SK-N-SH (cell line): Measurements from ENCODE around the gene SPO11. TPM values are rescaled to one million over a fixed set of nuclear protein-coding genes. Genes with fewer than 3 reads are reported as not detected.

Source experiments
- CTCF ChIA-PET: fragments of 300-600, 350-600 bp; formaldehyde crosslinking; extraction: SDS; loops from one replicate; lab custom pipeline; 2021; lab: Yijun Ruan, JAX
- POLR2A ChIA-PET: fragments of 350-600 bp; sonication (Branson Sonifier 250); formaldehyde crosslinking; extraction: SDS; loops from one replicate; lab custom pipeline; 2020; ENCODE audit warnings: antibody characterized with exemption, inconsistent platforms; lab: Yijun Ruan, JAX
- DNase-seq: peaks from one replicate; pipeline ENCODE4 v3.0.0; 2012
- H2AFZ ChIP-seq: fragments of 200-600 bp; sonication (generic); 2 replicates; pipeline ENCODE4 v1.8.1; 2016; ENCODE audit warnings: antibody characterized with exemption, mild to moderate bottlenecking, low read depth
- H3F3A ChIP-seq: fragments of 200-600 bp; sonication (generic); replicated peaks from 2 replicates; pipeline ENCODE3; 2016; ENCODE audit warnings: antibody characterized with exemption, mild to moderate bottlenecking; ENCODE audit not compliant: insufficient read depth
- H3K27ac ChIP-seq, 2 experiments: fragments of 200-500 bp in 1 of 2; fragments of 200-600 bp in 1 of 2; sonication (Bioruptor generic) in 1 of 2; sonication (generic), shearing (Covaris generic) in 1 of 2; 2 replicates each; pipeline versions ENCODE4 v1.5.1 to v1.6.1; 2014 to 2016; ENCODE audit warnings: low read depth in 2 of 2, inconsistent platforms in 1 of 2, low read length in 1 of 2, mild to moderate bottlenecking in 1 of 2, mixed read lengths in 1 of 2
- H3K27me3 ChIP-seq: fragments of 200-600 bp; sonication (generic), shearing (Covaris generic); 2 replicates; pipeline ENCODE4 v1.6.1; 2016; ENCODE audit warnings: mixed run types; ENCODE audit not compliant: insufficient read depth
- H3K36me3 ChIP-seq, 2 experiments: fragments of 200-500 bp in 1 of 2; fragments of 200-600 bp in 1 of 2; sonication (Bioruptor generic) in 1 of 2; sonication (generic) in 1 of 2; replicated peaks in 1 of 2; 2 replicates each; pipeline versions ENCODE3 to v1.5.1; 2014 to 2016; ENCODE audit warnings: low read length in 1 of 2, mild to moderate bottlenecking in 1 of 2; ENCODE audit not compliant: insufficient read depth in 2 of 2, control insufficient read depth in 1 of 2
- H3K4me1 ChIP-seq, 2 experiments: fragments of 200-500 bp in 1 of 2; fragments of 200-600 bp in 1 of 2; sonication (Bioruptor generic) in 1 of 2; sonication (generic), shearing (Covaris generic) in 1 of 2; 2 replicates each; pipeline versions ENCODE4 v1.5.1 to v1.6.1; 2014 to 2016; ENCODE audit warnings: low read depth in 1 of 2, low read length in 1 of 2, mixed run types in 1 of 2; ENCODE audit not compliant: insufficient read depth in 2 of 2, control insufficient read depth in 1 of 2
- H3K4me2 ChIP-seq: fragments of 200-600 bp; sonication (generic), shearing (Covaris generic); 2 replicates; pipeline ENCODE4 v1.6.1; 2017; ENCODE audit warnings: mixed run types
- H3K4me3 ChIP-seq, 2 experiments: fragments of 200-500 bp in 1 of 2; fragments of 200-600 bp in 1 of 2; sonication (Bioruptor generic) in 1 of 2; sonication (generic), shearing (Covaris generic) in 1 of 2; 2 replicates each; pipeline versions ENCODE4 v1.5.1 to v1.8.1; 2014 to 2016; ENCODE audit warnings: low read depth in 2 of 2, inconsistent platforms in 1 of 2, low read length in 1 of 2, mild to moderate bottlenecking in 1 of 2, mixed read lengths in 1 of 2, moderate library complexity in 1 of 2
- H3K79me2 ChIP-seq: fragments of 200-600 bp; sonication (generic); 2 replicates; pipeline ENCODE4 v1.8.1; 2017; ENCODE audit warnings: mild to moderate bottlenecking; ENCODE audit not compliant: insufficient read depth
- H3K9ac ChIP-seq: fragments of 200-600 bp; sonication (generic); 2 replicates; pipeline ENCODE4 v1.6.1; 2017; ENCODE audit warnings: mixed run types
- H3K9me2 ChIP-seq: fragments of 200-600 bp; sonication (generic); 2 replicates; pipeline ENCODE4 v1.6.1; 2017; ENCODE audit warnings: mixed run types
- H3K9me3 ChIP-seq: fragments of 200-600 bp; sonication (generic); 2 replicates; pipeline ENCODE4 v1.6.1; 2017; ENCODE audit warnings: mixed run types, mild to moderate bottlenecking, moderate library complexity
- H4K20me1 ChIP-seq: fragments of 200-600 bp; sonication (generic); 2 replicates; pipeline ENCODE4 v1.6.1; 2017; ENCODE audit warnings: mild to moderate bottlenecking, mixed run types; ENCODE audit not compliant: insufficient read depth
- CHD2 ChIP-seq: fragments of 150-350 bp; IDR thresholded peaks from 2 replicates; pipeline ENCODE4 v1.6.1; 2018; ENCODE audit warnings: low read length; ENCODE audit not compliant: partially characterized antibody
- CTCF ChIP-seq: fragments of 200-600 bp; sonication (generic); IDR thresholded peaks from 2 replicates; pipeline ENCODE4 v1.6.1; 2017; ENCODE audit warnings: antibody characterized with exemption, mild to moderate bottlenecking, moderate library complexity
- ELF1 ChIP-seq: IDR thresholded peaks from 2 replicates; pipeline ENCODE4 v1.4.0; 2012
- EP300 ChIP-seq, 2 experiments: IDR thresholded peaks; 2 replicates each; pipeline versions ENCODE4 v1.4.0 to v1.6.1; 2012; ENCODE audit warnings: borderline replicate concordance in 1 of 2, low read depth in 1 of 2, low read length in 1 of 2
- FOXJ3 ChIP-seq: sonication (generic); formaldehyde crosslinking; IDR thresholded peaks from 2 replicates; pipeline ENCODE4 v1.5.1; 2020; ENCODE audit warnings: mild to moderate bottlenecking, missing genetic modification reagents
- FOXM1 ChIP-seq: IDR thresholded peaks from 2 replicates; pipeline ENCODE4 v1.4.0; 2012; ENCODE audit warnings: low read depth, mild to moderate bottlenecking
- GATA2 ChIP-seq: sonication (generic); formaldehyde crosslinking; IDR thresholded peaks from 2 replicates; pipeline ENCODE4 v1.5.0; 2020; ENCODE audit warnings: mild to moderate bottlenecking, missing genetic modification reagents
- MAX ChIP-seq: IDR thresholded peaks from 2 replicates; pipeline ENCODE4 v1.4.0; 2012; ENCODE audit warnings: low read depth
- MEF2A ChIP-seq: IDR thresholded peaks from 2 replicates; pipeline ENCODE4 v1.4.0; 2012; ENCODE audit warnings: low read depth, borderline replicate concordance
- MXI1 ChIP-seq: IDR thresholded peaks from 2 replicates; pipeline ENCODE4 v1.6.1; 2012; ENCODE audit warnings: mild to moderate bottlenecking, low read depth, low read length, improper control_type of control experiment
- NFIC ChIP-seq: IDR thresholded peaks from 2 replicates; pipeline ENCODE4 v1.4.0; 2012; ENCODE audit warnings: borderline replicate concordance
- NRF1 ChIP-seq: IDR thresholded peaks from 2 replicates; pipeline ENCODE4 v1.6.1; 2012; ENCODE audit warnings: low read depth, mild to moderate bottlenecking, low read length
- PBX3 ChIP-seq: IDR thresholded peaks from 2 replicates; pipeline ENCODE4; 2012
- RFX5 ChIP-seq: IDR thresholded peaks from 2 replicates; pipeline ENCODE4 v1.6.1; 2012; ENCODE audit warnings: mild to moderate bottlenecking, improper control_type of control experiment, low read length
- RXRA ChIP-seq: IDR thresholded peaks from 2 replicates; pipeline ENCODE4 v1.4.0; 2012; ENCODE audit warnings: low read depth, mild to moderate bottlenecking, borderline replicate concordance
- TCF12 ChIP-seq: IDR thresholded peaks from 2 replicates; pipeline ENCODE4 v1.4.0; 2012
- USF1 ChIP-seq: IDR thresholded peaks from 2 replicates; pipeline ENCODE4 v1.4.0; 2012; ENCODE audit warnings: low read depth, borderline replicate concordance
- USF2 ChIP-seq: fragments of 150-350 bp; IDR thresholded peaks from 2 replicates; pipeline ENCODE4 v1.6.1; 2017; ENCODE audit warnings: antibody characterized with exemption, low read length, low read depth, borderline replicate concordance
- YY1 ChIP-seq: IDR thresholded peaks from 2 replicates; pipeline ENCODE4 v1.4.0; 2012; ENCODE audit warnings: low read depth, mild to moderate bottlenecking
- ZBTB33 ChIP-seq: IDR thresholded peaks from 2 replicates; pipeline ENCODE4 v1.4.0; 2012; ENCODE audit warnings: low read depth, borderline replicate concordance
- WGBS: methylation state at CpG from one replicate; pipeline ENCODE4 v1.1.6; 2017; ENCODE audit warnings: low lambda C conversion rate; 5-methylcytosine and 5-hydroxymethylcytosine counted together
- polyA plus RNA-seq, 3 experiments: library from polyadenylated mRNA; depleted of rRNA; stranded (reverse); fragments of >200 nt; gene quantifications; 2 replicates each; pipeline ENCODE4 v1.2.3, GENCODE V29; 2012

SPO11 gene
- polyA plus RNA-seq, 1 of the 3 experiments (the other 2 are of a cell fraction): not detected

GRCh38 chr20:57374931-57375651 is 45.5 kb downstream of the SPO11 start:
- ChIA-PET POLR2A (no interaction called here), CTCF (interaction anchor here (0.6 to 3.5 kb wide), 5 partner anchors 28 to 236 kb away, joined by 3 to 19 read pairs (median 4); no protein-coding TSS in a partner anchor)
- no peak overlapping the region for H3K4me3 ChIP-seq
- DNase-seq: no peak
- no peak overlapping the region for H3K4me2 ChIP-seq
- H4K20me1 ChIP-seq: no peaks in the 10 kb centered on the region
- H3K9me3 ChIP-seq: no peaks in the 10 kb centered on the region
- no peaks in the 10 kb centered on the region for H3K9me2 ChIP-seq
- 95% methylated on average over 12 of the region's 14 CpGs for WGBS
- H3K27ac ChIP-seq: no peak overlapping the region
- no peaks in the 10 kb centered on the region for H3F3A ChIP-seq
- H3K36me3 ChIP-seq: peaks cover 22 to 93% of the 10 kb centered on the region in 2 experiments
- TF ChIP-seq NRF1 (no peak), PBX3 (no peak), RXRA (no peak), FOXJ3 (CRISPR knock-in tag) (no peak), MEF2A (no peak), FOXM1 (no peak), MXI1 (no peak), MAX (no peak), TCF12 (no peak), NFIC (no peak), YY1 (no peak), GATA2 (CRISPR knock-in tag) (no peak), USF1 (no peak), CHD2 (no peak)
- H3K9ac ChIP-seq: no peak overlapping the region
- no peaks in the 10 kb centered on the region for H3K27me3 ChIP-seq
- H3K79me2 ChIP-seq: no peaks in the 10 kb centered on the region
- H3K4me1 ChIP-seq: no peaks in the 10 kb centered on the region
- no peak overlapping the region for H2AFZ ChIP-seq

- Histone ChIP-seq H3K4me2 (no peak overlapping the region), H3K9ac (no peak overlapping the region), H3K79me2 (no peaks in the 10 kb centered on the region), H3K36me3 (peaks cover 20 to 90% of the 10 kb centered on the region in 2 experiments), H4K20me1 (no peaks in the 10 kb centered on the region), H3F3A (no peaks in the 10 kb centered on the region), H3K27me3 (no peaks in the 10 kb centered on the region), H3K4me3 (no peak overlapping the region), H3K9me2 (no peaks in the 10 kb centered on the region), H3K9me3 (no peaks in the 10 kb centered on the region), H2AFZ (no peak overlapping the region), H3K4me1 (no peaks in the 10 kb centered on the region), H3K27ac (no peak overlapping the region)
- POLR2A ChIA-PET: no interaction called here
- CTCF ChIA-PET: interaction anchor here (0.7 to 3.5 kb wide), 5 partner anchors 118 to 126 kb away, joined by 3 to 19 read pairs (median 4); no protein-coding TSS in a partner anchor
- DNase-seq: no peak
- 97% methylated on average over 10 of the region's 10 CpGs for WGBS
- TF ChIP-seq FOXJ3 (CRISPR knock-in tag): no peak
- TF ChIP-seq ZBTB33: no peak
- no peak for TF ChIP-seq USF2
- TF ChIP-seq CTCF: no peak
- no peak for TF ChIP-seq ELF1
- no peak for TF ChIP-seq CHD2
- TF ChIP-seq EP300 (IDR thresholded peaks at IDR 0.05; ENCODE audit: borderline replicate concordance in 1 of 2, low read depth in 1 of 2, low read length in 1 of 2): no peak
- TF ChIP-seq NRF1: no peak
- TF ChIP-seq RFX5: no peak
Measured at GRCh38 chr20:57375652-57376230, 46.1 kb downstream of the SPO11 start.
